OCI-LY7 (cell line): Measurements from ENCODE around the gene RAP1B. TPM values are rescaled to one million over a fixed set of nuclear protein-coding genes. Genes with fewer than 3 reads are reported as not detected.

ENCODE experiments used
- BruUV-seq: library from RNA; stranded (reverse); fragments of 400-500 nt; replicated peaks from 2 replicates; lab custom pipeline; 2021; lab: Mats Ljungman, UMichigan
- CTCF ChIA-PET: fragments of 300-600 bp; sonication (Branson Sonifier 250); formaldehyde crosslinking; loops from one replicate; lab custom pipeline; 2022; ENCODE audit warnings: antibody characterized with exemption; ENCODE audit not compliant: unreplicated experiment; lab: Charles Lee
- POLR2A ChIA-PET: fragments of 300-600 bp; sonication (Branson Sonifier 250); formaldehyde crosslinking; loops from one replicate; lab custom pipeline; 2022; ENCODE audit warnings: antibody characterized with exemption; lab: Charles Lee
- DNase-seq: peaks from one replicate; pipeline ENCODE4 v3.0.0-alpha.2; 2015; ENCODE audit warnings: low spot score
- H2AFZ ChIP-seq: fragments of 200-600 bp; sonication (generic), shearing (Covaris generic); 2 replicates; pipeline ENCODE4 v1.6.1; 2014; ENCODE audit warnings: mild to moderate bottlenecking, antibody characterized with exemption, low read length, moderate library complexity
- H3K27ac ChIP-seq: fragments of 200-600 bp; sonication (generic); 2 replicates; pipeline ENCODE4 v1.5.1; 2014; ENCODE audit warnings: mixed run types, low read depth, mild to moderate bottlenecking, moderate library complexity, low read length, inconsistent platforms; ENCODE audit not compliant: poor library complexity, severe bottlenecking
- H3K36me3 ChIP-seq: fragments of 200-600 bp; sonication (generic); 2 replicates; pipeline ENCODE4 v1.6.1; 2014; ENCODE audit warnings: mild to moderate bottlenecking, antibody characterized with exemption, low read length, moderate library complexity, mixed read lengths; ENCODE audit not compliant: insufficient read depth
- H3K4me1 ChIP-seq: fragments of 200-600 bp; sonication (generic); 2 replicates; pipeline ENCODE4 v1.5.1; 2014; ENCODE audit warnings: mild to moderate bottlenecking, low read length; ENCODE audit not compliant: insufficient read depth, poor library complexity, severe bottlenecking
- H3K4me2 ChIP-seq: fragments of 200-600 bp; sonication (generic); 2 replicates; pipeline ENCODE4 v1.6.1; 2014; ENCODE audit warnings: mild to moderate bottlenecking, low read length
- H3K4me3 ChIP-seq: fragments of 200-600 bp; sonication (generic); 2 replicates; pipeline ENCODE4 v1.5.1; 2014; ENCODE audit warnings: mild to moderate bottlenecking, low read depth, low read length; ENCODE audit not compliant: poor library complexity, severe bottlenecking
- H3K79me2 ChIP-seq: fragments of 200-600 bp; sonication (generic); 2 replicates; pipeline ENCODE4 v1.6.1; 2016; ENCODE audit warnings: low read depth, mild to moderate bottlenecking, low read length, moderate library complexity, mixed read lengths; ENCODE audit not compliant: insufficient read depth
- H3K9me2 ChIP-seq: fragments of 200-600 bp; sonication (generic); 2 replicates; pipeline ENCODE4 v1.6.1; 2016; ENCODE audit warnings: mild to moderate bottlenecking, low read length, mixed read lengths; ENCODE audit not compliant: insufficient read depth
- H3K9me3 ChIP-seq: fragments of 200-600 bp; sonication (generic); 2 replicates; pipeline ENCODE4 v1.6.1; 2014; ENCODE audit warnings: mild to moderate bottlenecking, mixed run types, low read length, mixed read lengths
- H4K20me1 ChIP-seq: fragments of 200-600 bp; sonication (generic); 2 replicates; pipeline ENCODE4 v1.6.1; 2014; ENCODE audit warnings: mild to moderate bottlenecking, antibody characterized with exemption, low read length, moderate library complexity, mixed read lengths; ENCODE audit not compliant: insufficient read depth
- CTCF ChIP-seq: fragments of 200-600 bp; sonication (generic); conservative IDR thresholded peaks from 2 replicates; pipeline ENCODE4 v1.5.1; 2014; ENCODE audit warnings: mild to moderate bottlenecking, antibody characterized with exemption, low read length, moderate library complexity, mixed read lengths
- EZH2phosphoT487 ChIP-seq: fragments of 200-600 bp; sonication (generic); IDR thresholded peaks from 2 replicates; pipeline ENCODE4 v1.6.1; 2018; ENCODE audit warnings: low read depth, borderline replicate concordance, mild to moderate bottlenecking, mixed run types, antibody characterized with exemption, low read length, moderate library complexity, mixed read lengths
- intact Hi-C: fragments of 100-400 bp; cut with micrococcal nuclease; formaldehyde crosslinking; loops from one replicate; pipeline ENCODE4 v1.10.0; 2022; ENCODE audit not compliant: unreplicated experiment
- total RNA-seq, 2 experiments: library from RNA; depleted of rRNA in 1 of 2; stranded (reverse); fragments of >200 nt in 1 of 2; shearing (Covaris generic) in 1 of 2; gene quantifications; 2 replicates each; pipeline ENCODE4 v1.2.3, GENCODE V29; 2014 to 2022

Gene RAP1B
- total RNA-seq, 2 experiments from 2014 or later = 100 to 166 TPM

GRCh38 chr12:68617160-68617926, 6.6 kb downstream of the RAP1B start:
- peaks cover 69% of the 10 kb centered on the region for H4K20me1 ChIP-seq
- no TSS peak for BruUV-seq
- intact Hi-C loops = no loop called here

GRCh38 chr12:68619541-68619940, 8.8 kb downstream of the RAP1B start:
- Histone ChIP-seq H3K4me1 (peaks cover 68% of the 10 kb centered on the region), H3K9me2 (no peaks in the 10 kb centered on the region), H3K36me3 (peaks cover 71% of the 10 kb centered on the region), H3K4me3 (no peak overlapping the region), H3K79me2 (peaks cover 100% of the 10 kb centered on the region), H2AFZ (no peak overlapping the region), H3K9me3 (no peaks in the 10 kb centered on the region; the same call in 1 of the 2 replicates), H4K20me1 (peaks cover 59% of the 10 kb centered on the region), H3K27ac (no peak overlapping the region), H3K4me2 (no peak overlapping the region)
- ChIA-PET CTCF (no interaction called here), POLR2A (interaction anchor here (0.6 to 1.0 kb wide), 4 partner anchors 9 to 166 kb away, joined by 3 to 4 read pairs (median 3); partner anchors contain the start of gene RAP1B)
- TF ChIP-seq CTCF (no peak), EZH2phosphoT487 (no peak)
- BruUV-seq = no TSS peak
- no peak for DNase-seq
- intact Hi-C loops = no loop called here

More at GRCh38 chr12:68617160-68617926, 6.6 kb downstream of the RAP1B start:
- DNase-seq = no peak
- H2AFZ ChIP-seq = no peak overlapping the region
- H3K27ac ChIP-seq = no peak overlapping the region
- peaks cover 74% of the 10 kb centered on the region for H3K4me1 ChIP-seq
- peaks cover 100% of the 10 kb centered on the region for H3K79me2 ChIP-seq
- ChIA-PET CTCF (interaction anchor here (0.6 kb wide), 1 partner anchor 25 kb away, joined by 3 read pairs; no protein-coding TSS in a partner anchor), POLR2A (interaction anchor here (0.6 to 1.9 kb wide), 8 partner anchors 16 to 1060 kb away, joined by 3 to 8 read pairs (median 4); no protein-coding TSS in a partner anchor)
- H3K4me2 ChIP-seq = no peak overlapping the region
- no peaks in the 10 kb centered on the region for H3K9me2 ChIP-seq
- H3K4me3 ChIP-seq = no peak overlapping the region
- TF ChIP-seq EZH2phosphoT487 = no peak
- no peak for TF ChIP-seq CTCF
- H3K36me3 ChIP-seq = peaks cover 71% of the 10 kb centered on the region
- H3K9me3 ChIP-seq = no peaks in the 10 kb centered on the region
